ENCODE measurements around the gene UGT1A1. TPM values are rescaled to one million over a fixed set of nuclear protein-coding genes. Genes with fewer than 3 reads are reported as not detected.

Gene UGT1A1
- polyA plus RNA-seq, 2 of the 4 experiments (the other 2 are of a cell fraction), result 1.9 TPM

DNA sequence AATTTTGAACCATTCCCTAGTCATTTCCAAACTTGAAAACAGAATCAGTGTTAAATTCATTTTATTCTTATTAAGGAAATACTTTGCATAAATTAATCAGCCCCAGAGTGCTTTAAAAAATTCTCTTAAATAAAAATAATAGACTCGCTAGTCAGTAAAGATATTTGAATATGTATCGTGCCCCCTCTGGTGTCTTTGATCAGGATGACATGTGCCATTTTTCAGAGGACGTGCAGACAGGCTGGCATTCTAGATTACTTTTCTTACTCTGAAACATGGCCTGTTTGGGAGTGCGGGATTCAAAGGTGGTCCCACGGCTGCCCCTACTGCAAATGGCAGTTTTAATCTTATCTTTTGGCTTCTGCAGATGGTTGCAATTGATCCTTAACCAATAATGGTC is 12.5 kb downstream of the UGT1A1 start:
- H3K27ac ChIP-seq, result 0 out of 6 replicates have a peak overlapping the region, but pooled peaks of 1 of the 2 experiments have one; percentile 9
- no peak overlapping the region for H3K4me3 ChIP-seq
- H3K4me1 ChIP-seq, result no peaks in the 10 kb centered on the region
- DNase-seq (ENCODE audit: low read depth in 1 of 2, low spot score in 1 of 2), result no peak
- WGBS (ENCODE audit: missing lambda C conversion rate), result 73% methylated on average over 5 of the region's 5 CpGs
- POLR2A ChIA-PET, result no interaction called here
- no peak for ATAC-seq
- TF ChIP-seq FOSL2 (IDR thresholded peaks at IDR 0.05) (no peak), FOSL2 (CRISPR knock-in tag; IDR thresholded peaks at IDR 0.05) (no peak), GATA3 (IDR thresholded peaks at IDR 0.05; ENCODE audit: borderline replicate concordance) (no peak), KDM5A (IDR thresholded peaks at IDR 0.05) (no peak), EHF (CRISPR knock-in tag; IDR thresholded peaks at IDR 0.05) (no peak), ZFP36 (IDR thresholded peaks at IDR 0.05; ENCODE audit: borderline replicate concordance, partially characterized antibody) (no peak), PHF8 (IDR thresholded peaks at IDR 0.05; ENCODE audit: borderline replicate concordance, low read depth) (no peak), NFE2L2 (conservative IDR thresholded peaks at IDR 0.05; ENCODE audit: low read length) (no peak)
- FAIRE-seq, result no peak
- H3K9me3 ChIP-seq, result peaks cover 23% of the 10 kb centered on the region
- CTCF ChIA-PET, result no interaction called here
- no peak overlapping the region for H3K4me2 ChIP-seq

GRCh38 chr2:233773854-233774253 is 13.8 kb downstream of the UGT1A1 start:
- H3K27ac ChIP-seq, result peak overlapping the region in 1 of 2 experiments; percentile 27; a peak in 1 of 6 replicates
- H3K4me3 ChIP-seq, result no peak overlapping the region
- H3K9me3 ChIP-seq, result peaks cover 23% of the 10 kb centered on the region
- H3K4me1 ChIP-seq, result no peaks in the 10 kb centered on the region
- no peak overlapping the region for H3K4me2 ChIP-seq
- TF ChIP-seq CBX2 (IDR thresholded peaks at IDR 0.05; ENCODE audit: borderline replicate concordance, low read depth), result no peak
- TF ChIP-seq BHLHE40 (IDR thresholded peaks at IDR 0.05; ENCODE audit: low read depth, low read length), result no peak
- TF ChIP-seq EP300 (IDR thresholded peaks at IDR 0.05), result no peak
- no peak for TF ChIP-seq EHF (CRISPR knock-in tag; IDR thresholded peaks at IDR 0.05)
- TF ChIP-seq NFE2L2 (conservative IDR thresholded peaks at IDR 0.05; ENCODE audit: low read length), result no peak
- TF ChIP-seq ZC3H11A (IDR thresholded peaks at IDR 0.05), result no peak
- no peak for TF ChIP-seq MAZ (IDR thresholded peaks at IDR 0.05; ENCODE audit: borderline replicate concordance, low read depth, low read length)
- no peak for TF ChIP-seq RNF2 (IDR thresholded peaks at IDR 0.05; ENCODE audit: borderline replicate concordance, low read depth)
- ChIA-PET CTCF (interaction anchor here (1.8 kb wide), 1 partner anchor 59 kb away, joined by 5 read pairs; no protein-coding TSS in a partner anchor), POLR2A (no interaction called here)
- ATAC-seq, result no peak
- WGBS (ENCODE audit: missing lambda C conversion rate), result 97% methylated on average over 5 of the region's 5 CpGs
- FAIRE-seq, result no peak
- no peak for DNase-seq (ENCODE audit: low read depth in 1 of 2, low spot score in 1 of 2)

DNA sequence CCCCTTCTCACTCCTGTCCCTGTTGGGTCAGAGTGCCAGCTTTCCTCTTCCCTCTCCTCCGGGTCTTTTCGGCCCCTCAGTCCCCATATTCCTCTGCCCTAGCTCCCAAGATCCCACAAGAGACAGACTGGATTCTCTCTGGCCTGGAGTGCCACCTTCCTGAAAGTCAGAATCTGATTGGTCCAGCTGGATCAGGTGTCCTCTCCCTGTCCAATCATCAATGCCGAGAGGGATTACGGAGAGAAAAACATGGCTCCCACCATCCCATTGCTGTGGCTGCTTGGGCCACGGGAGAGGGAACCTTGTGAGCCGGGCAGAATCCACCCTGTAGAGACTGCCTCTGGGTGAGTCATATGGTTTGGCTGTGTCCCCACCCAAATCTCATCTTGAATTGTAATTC is 15.3 kb downstream of the UGT1A1 start:
- Histone ChIP-seq H3K27ac (peak overlapping the region in 1 of 2 experiments; percentile 40; a peak in 3 of 6 replicates), H3K4me1 (no peaks in the 10 kb centered on the region), H3K9me3 (peaks cover 28% of the 10 kb centered on the region), H3K4me3 (no peak overlapping the region), H3K4me2 (no peak overlapping the region)
- ATAC-seq (no peak), DNase-seq (ENCODE audit: low read depth in 1 of 2, low spot score in 1 of 2) (no peak), FAIRE-seq (no peak)
- WGBS (ENCODE audit: missing lambda C conversion rate), result 97% methylated on average over 6 of the region's 6 CpGs
- ChIA-PET CTCF (interaction anchor here (0.6 to 2.2 kb wide), 3 partner anchors 11 to 92 kb away, joined by 3 to 5 read pairs (median 5); no protein-coding TSS in a partner anchor), POLR2A (no interaction called here)
- TF ChIP-seq, protein P1, sequence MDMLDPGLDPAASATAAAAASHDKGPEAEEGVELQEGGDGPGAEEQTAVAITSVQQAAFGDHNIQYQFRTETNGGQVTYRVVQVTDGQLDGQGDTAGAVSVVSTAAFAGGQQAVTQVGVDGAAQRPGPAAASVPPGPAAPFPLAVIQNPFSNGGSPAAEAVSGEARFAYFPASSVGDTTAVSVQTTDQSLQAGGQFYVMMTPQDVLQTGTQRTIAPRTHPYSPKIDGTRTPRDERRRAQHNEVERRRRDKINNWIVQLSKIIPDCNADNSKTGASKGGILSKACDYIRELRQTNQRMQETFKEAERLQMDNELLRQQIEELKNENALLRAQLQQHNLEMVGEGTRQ (IDR thresholded peaks at IDR 0.05), result peak; percentile 30; the same call in 1 of the 2 replicates
- TF ChIP-seq NPAS2 (CRISPR knock-in tag; IDR thresholded peaks at IDR 0.05; ENCODE audit: borderline replicate concordance), result no peak

DNA sequence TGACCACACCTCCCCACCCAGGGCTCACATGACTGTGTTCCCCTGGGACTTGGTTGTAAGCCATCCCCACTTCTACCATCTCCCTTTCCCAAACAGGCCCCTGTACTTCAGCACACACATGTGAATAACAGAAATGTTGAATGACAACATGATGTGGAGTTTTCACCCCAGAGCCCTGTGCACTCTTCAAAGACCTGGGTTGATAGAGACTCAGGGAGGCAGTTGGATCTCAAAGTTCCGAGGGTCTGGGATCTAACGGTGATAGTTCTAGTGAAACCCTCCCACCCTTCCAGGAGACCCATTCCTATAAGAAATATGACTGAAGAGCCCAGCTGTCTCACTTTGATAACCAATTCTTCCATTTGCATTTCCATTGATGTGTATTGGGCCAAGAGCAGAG is 18.0 kb downstream of the UGT1A1 start, which contains the start of gene MROH2A:
TSS of gene MROH2A (plus strand) at position 301 of the 400 bp plus-strand sequence. CDS start 1,029 bp downstream, outside the sequence.
- DNase-seq (ENCODE audit: low read depth in 1 of 2, low spot score in 1 of 2), result no peak
- Histone ChIP-seq H3K4me2 (no peak within 1 kb of the TSS), H3K27ac (peak within 1 kb of the TSS in 1 of 2 experiments; percentile 51; a peak in 2 of 6 replicates), H3K4me1 (no peaks in the 10 kb centered on the region), H3K9me3 (peaks cover 28% of the 10 kb centered on the region), H3K4me3 (no peak within 1 kb of the TSS)
- no peak for ATAC-seq
- FAIRE-seq, result no peak
- POLR2A ChIA-PET, result no interaction called here
- WGBS (ENCODE audit: missing lambda C conversion rate), result 89% methylated on average over 2 of the region's 2 CpGs
- TF ChIP-seq RNF2 (IDR thresholded peaks at IDR 0.05; ENCODE audit: borderline replicate concordance, low read depth) (no peak), EHF (CRISPR knock-in tag; IDR thresholded peaks at IDR 0.05) (no peak), TP53 (CRISPR knock-in tag; IDR thresholded peaks at IDR 0.05) (no peak), MAZ (IDR thresholded peaks at IDR 0.05; ENCODE audit: borderline replicate concordance, low read depth, low read length) (no peak), FOXS1 (CRISPR knock-in tag; IDR thresholded peaks at IDR 0.05) (no peak), FOSB (CRISPR knock-in tag; IDR thresholded peaks at IDR 0.05) (no peak), PBX3 (IDR thresholded peaks at IDR 0.05) (no peak)
- CTCF ChIA-PET, result no interaction called here

Data from A549 (cell line).